Calu3 (cell line): ENCODE data around the gene PSMD3. TPM values are rescaled to one million over a fixed set of nuclear protein-coding genes. Genes with fewer than 3 reads are reported as not detected.

ENCODE experiments used
- BruUV-seq: library from RNA; stranded (reverse); fragments of 400-500 nt; replicated peaks from 2 replicates; lab custom pipeline; 2021; lab: Mats Ljungman, UMichigan
- CTCF ChIA-PET: fragments of 300-600 bp; sonication (Branson Sonifier 250); formaldehyde crosslinking; loops from one replicate; lab custom pipeline; 2022; ENCODE audit warnings: antibody characterized with exemption; lab: Charles Lee
- DNase-seq: peaks from one replicate; pipeline ENCODE4 v3.0.0; 2022
- H3K27ac Mint-ChIP-seq: one replicate; pipeline ENCODE4 v1.8.0; 2022; ENCODE audit warnings: mixed read lengths; ENCODE audit not compliant: unreplicated experiment
- H3K27me3 Mint-ChIP-seq: one replicate; pipeline ENCODE4 v1.8.0; 2022; ENCODE audit warnings: mixed read lengths; ENCODE audit not compliant: unreplicated experiment
- H3K36me3 Mint-ChIP-seq: one replicate; pipeline ENCODE4 v1.8.0; 2022; ENCODE audit warnings: mild to moderate bottlenecking, moderate library complexity, mixed read lengths; ENCODE audit not compliant: insufficient read depth, unreplicated experiment
- H3K4me1 Mint-ChIP-seq: one replicate; pipeline ENCODE4 v1.8.0; 2022; ENCODE audit warnings: mild to moderate bottlenecking, low read depth, mixed read lengths; ENCODE audit not compliant: unreplicated experiment
- H3K4me3 Mint-ChIP-seq: one replicate; pipeline ENCODE4 v1.8.0; 2022; ENCODE audit warnings: mild to moderate bottlenecking, low read depth, moderate library complexity, mixed read lengths; ENCODE audit not compliant: unreplicated experiment
- H3K9me3 Mint-ChIP-seq: one replicate; pipeline ENCODE4 v1.8.0; 2022; ENCODE audit warnings: low read depth, mixed read lengths; ENCODE audit not compliant: unreplicated experiment
- intact Hi-C: fragments of 100-400 bp; cut with micrococcal nuclease; formaldehyde crosslinking; loops from one replicate; pipeline ENCODE4 v1.10.0; 2022; ENCODE audit not compliant: unreplicated experiment
- total RNA-seq: library from RNA; stranded (reverse); gene quantifications from 2 replicates; pipeline ENCODE4 v1.2.3, GENCODE V29; 2022
- TF ChIP-seq, protein P1 (sequence below): fragments of 200-600 bp; IDR thresholded peaks from one replicate; pipeline ENCODE4 v1.8.0; 2022; ENCODE audit warnings: antibody characterized with exemption; ENCODE audit not compliant: unreplicated experiment

Gene PSMD3
- total RNA-seq, 1 experiment from 2014 or later: 2,179 TPM

DNA sequence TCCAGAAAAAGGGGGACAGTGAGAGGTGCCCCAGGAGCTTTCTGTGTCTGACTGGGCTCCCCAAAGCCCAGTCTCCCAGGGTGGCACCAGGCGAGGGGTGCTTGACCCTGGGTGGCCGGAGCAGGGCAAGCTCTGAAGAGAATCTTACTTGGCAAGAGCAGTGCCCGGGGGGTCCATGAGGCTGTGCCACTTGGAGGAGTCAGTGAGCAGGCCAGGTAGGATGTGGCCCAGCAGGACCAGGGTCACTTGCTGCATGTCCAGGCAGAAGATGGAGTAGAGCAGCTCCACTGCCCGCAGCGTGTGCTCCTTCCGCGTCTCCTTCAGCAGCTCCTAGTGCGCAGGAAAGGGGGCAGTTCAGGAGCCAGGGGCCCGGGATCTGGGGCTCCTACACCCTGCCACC is 41.9 kb downstream of the PSMD3 start:
- peaks cover 43% of the 10 kb centered on the region for H3K4me1 Mint-ChIP-seq
- H3K27me3 Mint-ChIP-seq: peaks cover 19% of the 10 kb centered on the region
- H3K27ac Mint-ChIP-seq: no peak overlapping the region
- intact Hi-C loops: loop anchor here (2.0 kb wide), 1 partner anchor 20 kb away; no protein-coding TSS in a partner anchor
- no peak overlapping the region for H3K4me3 Mint-ChIP-seq
- CTCF ChIA-PET: interaction anchor here (0.6 to 23.5 kb wide), 55 partner anchors 10 to 477 kb away, joined by 3 to 774 read pairs (median 5); partner anchors contain the start of genes CSF3, LRRC3C, NR1D1 and ORMDL3
- peaks cover 65% of the 10 kb centered on the region for H3K36me3 Mint-ChIP-seq
- H3K9me3 Mint-ChIP-seq: no peaks in the 10 kb centered on the region
- TSS peak; percentile 1 for BruUV-seq
- TF ChIP-seq, protein P1, sequence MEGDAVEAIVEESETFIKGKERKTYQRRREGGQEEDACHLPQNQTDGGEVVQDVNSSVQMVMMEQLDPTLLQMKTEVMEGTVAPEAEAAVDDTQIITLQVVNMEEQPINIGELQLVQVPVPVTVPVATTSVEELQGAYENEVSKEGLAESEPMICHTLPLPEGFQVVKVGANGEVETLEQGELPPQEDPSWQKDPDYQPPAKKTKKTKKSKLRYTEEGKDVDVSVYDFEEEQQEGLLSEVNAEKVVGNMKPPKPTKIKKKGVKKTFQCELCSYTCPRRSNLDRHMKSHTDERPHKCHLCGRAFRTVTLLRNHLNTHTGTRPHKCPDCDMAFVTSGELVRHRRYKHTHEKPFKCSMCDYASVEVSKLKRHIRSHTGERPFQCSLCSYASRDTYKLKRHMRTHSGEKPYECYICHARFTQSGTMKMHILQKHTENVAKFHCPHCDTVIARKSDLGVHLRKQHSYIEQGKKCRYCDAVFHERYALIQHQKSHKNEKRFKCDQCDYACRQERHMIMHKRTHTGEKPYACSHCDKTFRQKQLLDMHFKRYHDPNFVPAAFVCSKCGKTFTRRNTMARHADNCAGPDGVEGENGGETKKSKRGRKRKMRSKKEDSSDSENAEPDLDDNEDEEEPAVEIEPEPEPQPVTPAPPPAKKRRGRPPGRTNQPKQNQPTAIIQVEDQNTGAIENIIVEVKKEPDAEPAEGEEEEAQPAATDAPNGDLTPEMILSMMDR: no peak
- peak; percentile 61 for DNase-seq

DNA sequence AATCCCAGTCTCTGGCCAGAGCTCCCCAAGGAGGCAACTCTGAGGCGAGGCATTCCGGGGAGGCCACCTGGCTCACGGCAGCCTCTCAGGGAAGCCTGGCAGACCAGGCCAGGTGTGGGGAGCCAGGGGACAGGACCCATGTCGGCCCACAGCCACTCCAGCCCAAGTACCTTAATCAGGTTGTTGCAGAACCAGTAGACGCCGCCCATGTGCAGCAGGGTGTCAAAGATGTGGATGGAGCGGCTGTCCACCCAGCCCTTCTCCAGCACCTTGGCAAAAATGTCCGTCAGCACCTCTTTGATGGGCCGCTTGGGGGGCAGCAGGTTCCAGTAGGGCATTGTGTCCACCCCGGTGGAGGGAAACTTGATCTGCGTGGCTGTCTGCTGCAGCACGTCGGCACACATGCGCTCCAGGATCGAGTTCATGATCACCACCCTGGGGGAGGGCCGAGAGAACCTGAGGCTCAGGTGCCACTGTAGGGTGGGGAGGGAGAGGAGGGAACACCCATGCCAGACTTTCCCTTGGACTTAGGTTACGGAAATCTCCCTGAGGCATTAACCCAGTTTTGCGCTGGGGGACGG is 42.4 kb downstream of the PSMD3 start:
- peak; percentile 74 for DNase-seq
- Mint-ChIP-seq H3K4me1 (peaks cover 43% of the 10 kb centered on the region), H3K36me3 (peaks cover 69% of the 10 kb centered on the region), H3K4me3 (no peak overlapping the region), H3K27me3 (peaks cover 14% of the 10 kb centered on the region), H3K27ac (no peak overlapping the region), H3K9me3 (no peaks in the 10 kb centered on the region)
- BruUV-seq: no TSS peak
- intact Hi-C loops: loop anchor here (1.0 to 2.0 kb wide), 2 partner anchors 9 to 20 kb away; no protein-coding TSS in a partner anchor
- TF ChIP-seq, protein P1: no peak
- CTCF ChIA-PET: interaction anchor here (0.6 to 23.5 kb wide), 26 partner anchors 16 to 428 kb away, joined by 3 to 774 read pairs (median 9); partner anchors contain the start of genes CASC3, CSF3, NR1D1 and PGAP3

DNA sequence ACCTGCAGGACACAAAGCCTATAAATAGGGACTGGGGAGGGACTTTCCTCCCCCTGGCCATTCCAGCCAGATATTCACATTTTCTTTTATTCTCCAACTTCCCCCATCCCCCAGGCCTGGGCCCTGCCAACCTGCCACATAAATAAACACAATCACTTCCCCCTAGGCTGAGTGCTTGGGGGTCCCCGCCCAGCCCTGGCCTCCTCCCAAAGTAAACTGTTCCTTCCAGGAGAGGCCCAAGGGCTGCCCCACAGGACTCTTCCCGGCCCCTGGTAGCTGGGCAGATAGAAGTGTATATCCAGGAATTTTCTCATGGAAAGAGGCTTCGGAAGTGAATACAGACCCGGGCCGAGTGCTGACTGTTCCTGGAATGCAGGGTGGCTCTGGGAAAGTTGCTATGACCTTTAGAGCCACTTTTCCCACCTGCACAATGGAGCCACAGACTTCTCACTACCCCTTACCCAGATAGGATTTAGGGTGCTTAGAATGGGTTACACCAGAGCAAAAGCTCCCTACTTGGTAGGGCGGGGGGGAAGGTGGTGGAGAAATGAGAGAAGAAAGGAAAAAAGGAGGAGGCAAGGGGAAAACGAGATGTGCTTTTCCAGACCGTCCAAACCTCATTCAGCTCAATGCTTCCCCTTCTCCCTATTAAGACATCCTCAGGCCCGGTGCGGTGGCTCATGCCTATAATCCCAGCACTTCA is 43.1 kb downstream of the PSMD3 start:
- intact Hi-C loops: loop anchor here (1.0 to 2.0 kb wide), 2 partner anchors 9 to 21 kb away; no protein-coding TSS in a partner anchor
- Mint-ChIP-seq H3K4me3 (no peak overlapping the region), H3K9me3 (no peaks in the 10 kb centered on the region), H3K27me3 (peaks cover 14% of the 10 kb centered on the region), H3K27ac (no peak overlapping the region), H3K36me3 (peaks cover 73% of the 10 kb centered on the region), H3K4me1 (peaks cover 43% of the 10 kb centered on the region)
- no TSS peak for BruUV-seq
- TF ChIP-seq, protein P1: no peak
- CTCF ChIA-PET: interaction anchor here (0.6 to 23.5 kb wide), 20 partner anchors 14 to 426 kb away, joined by 3 to 774 read pairs (median 4); partner anchors contain the start of genes CASC3, CSF3, MED24 and PGAP3
- DNase-seq: peak; percentile 95

DNA sequence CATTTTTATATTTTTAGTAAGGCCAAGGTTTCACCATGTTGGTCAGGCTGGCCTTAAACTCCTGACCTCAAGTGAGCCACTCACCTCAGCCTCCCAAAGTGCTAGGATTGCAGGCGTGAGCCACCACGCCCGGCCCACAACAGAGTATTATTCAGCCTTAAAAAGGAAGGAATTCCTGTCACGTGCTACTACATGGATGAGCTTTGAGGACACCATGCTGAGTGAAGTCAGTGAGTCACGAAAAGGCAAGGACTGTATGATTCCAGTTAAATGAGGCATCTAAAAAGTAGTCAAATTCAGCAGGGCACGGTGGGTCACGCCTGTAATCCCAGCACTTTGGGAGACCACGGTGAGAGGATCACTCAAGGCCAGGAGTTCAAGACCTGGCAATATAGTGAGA is 44.3 kb downstream of the PSMD3 start:
- peaks cover 78% of the 10 kb centered on the region for H3K36me3 Mint-ChIP-seq
- H3K4me1 Mint-ChIP-seq: peaks cover 43% of the 10 kb centered on the region
- DNase-seq: no peak
- H3K4me3 Mint-ChIP-seq: no peak overlapping the region
- no TSS peak for BruUV-seq
- intact Hi-C loops: no loop called here
- no peaks in the 10 kb centered on the region for H3K9me3 Mint-ChIP-seq
- H3K27me3 Mint-ChIP-seq: peaks cover 6% of the 10 kb centered on the region
- CTCF ChIA-PET: interaction anchor here (0.6 to 23.5 kb wide), 30 partner anchors 13 to 451 kb away, joined by 3 to 774 read pairs (median 4); partner anchors contain the start of genes CSF3, LRRC3C, MED24 and NR1D1
- TF ChIP-seq, protein P1: no peak
- no peak overlapping the region for H3K27ac Mint-ChIP-seq
